Keratinocyte (primary cell): ENCODE measurements around the gene HECTD4.

Experiments
- EZH2 ChIP-seq: IDR thresholded peaks from one replicate; pipeline ENCODE4 v1.6.1; 2012; ENCODE audit warnings: inconsistent platforms, mild to moderate bottlenecking, low read length, moderate library complexity
- TF ChIP-seq, protein P1 (sequence below), 3 experiments: IDR thresholded peaks in 1 of 3; conservative IDR thresholded peaks in 1 of 3; optimal IDR thresholded peaks in 1 of 3; 2 replicates in 2 of 3; 3 replicates in 1 of 3; pipeline versions ENCODE3 to v1.5.1; 2011; ENCODE audit warnings: low read length in 3 of 3, mild to moderate bottlenecking in 3 of 3, moderate library complexity in 2 of 3, control low read depth in 1 of 3, inconsistent platforms in 1 of 3; ENCODE audit not compliant: insufficient read depth in 2 of 3; ENCODE audit errors: extremely low read depth in 1 of 3

DNA sequence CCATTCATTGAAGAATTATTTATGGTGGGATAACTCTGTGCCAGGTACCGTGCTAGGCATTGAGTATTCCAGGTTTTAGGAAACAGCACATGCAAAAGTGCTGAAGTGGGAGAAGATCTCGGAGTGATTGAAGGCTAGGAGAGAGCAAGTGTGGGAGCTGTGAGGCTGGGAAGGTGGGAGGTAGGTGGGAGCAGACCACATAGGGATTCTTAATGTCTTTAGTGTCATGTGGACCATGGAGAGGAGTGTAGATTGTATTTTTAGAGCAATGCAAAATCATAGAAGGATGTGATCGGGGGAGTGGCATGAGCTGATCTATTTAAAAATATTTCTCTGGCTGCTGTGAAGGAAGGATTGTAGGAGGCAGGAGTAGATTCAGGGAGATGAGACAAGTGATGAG lies 41.9 kb upstream of the HECTD4 start:
- TF ChIP-seq, protein P1, sequence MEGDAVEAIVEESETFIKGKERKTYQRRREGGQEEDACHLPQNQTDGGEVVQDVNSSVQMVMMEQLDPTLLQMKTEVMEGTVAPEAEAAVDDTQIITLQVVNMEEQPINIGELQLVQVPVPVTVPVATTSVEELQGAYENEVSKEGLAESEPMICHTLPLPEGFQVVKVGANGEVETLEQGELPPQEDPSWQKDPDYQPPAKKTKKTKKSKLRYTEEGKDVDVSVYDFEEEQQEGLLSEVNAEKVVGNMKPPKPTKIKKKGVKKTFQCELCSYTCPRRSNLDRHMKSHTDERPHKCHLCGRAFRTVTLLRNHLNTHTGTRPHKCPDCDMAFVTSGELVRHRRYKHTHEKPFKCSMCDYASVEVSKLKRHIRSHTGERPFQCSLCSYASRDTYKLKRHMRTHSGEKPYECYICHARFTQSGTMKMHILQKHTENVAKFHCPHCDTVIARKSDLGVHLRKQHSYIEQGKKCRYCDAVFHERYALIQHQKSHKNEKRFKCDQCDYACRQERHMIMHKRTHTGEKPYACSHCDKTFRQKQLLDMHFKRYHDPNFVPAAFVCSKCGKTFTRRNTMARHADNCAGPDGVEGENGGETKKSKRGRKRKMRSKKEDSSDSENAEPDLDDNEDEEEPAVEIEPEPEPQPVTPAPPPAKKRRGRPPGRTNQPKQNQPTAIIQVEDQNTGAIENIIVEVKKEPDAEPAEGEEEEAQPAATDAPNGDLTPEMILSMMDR (optimal IDR thresholded peaks at IDR 0.05 in 1 of 3, IDR thresholded peaks at IDR 0.05 in 1 of 3, conservative IDR thresholded peaks at IDR 0.05 in 1 of 3; ENCODE audit: extremely low read depth in 1 of 3, insufficient read depth in 2 of 3, low read length in 3 of 3), result no peak
- no peak for TF ChIP-seq EZH2
